Thoracic aorta (tissue), 2 donors: ENCODE results near the gene VSTM2L. TPM values are rescaled to one million over a fixed set of nuclear protein-coding genes. Genes with fewer than 3 reads are reported as not detected.

Source experiments
- ATAC-seq: fragments of 150-250 bp; one replicate; pipeline ENCODE4 v1.8.0; 2017; ENCODE audit warnings: low read depth; ENCODE audit not compliant: insufficient number of reproducible peaks, low FRiP score
- DNase-seq: peaks from one replicate; pipeline ENCODE4 v3.0.0-alpha.2; 2020; ENCODE audit warnings: low spot score
- H3K27ac ChIP-seq, 2 donors: fragments of 200-600 bp; sonication (generic); 1 replicate in 1 of 2; 2 replicates in 1 of 2; pipeline ENCODE4 v1.5.1; 2016; ENCODE audit warnings: mild to moderate bottlenecking in 2 of 2, moderate library complexity in 2 of 2
- H3K27me3 ChIP-seq: fragments of 200-600 bp; sonication (generic); replicated peaks from 2 replicates; pipeline ENCODE4 v1.6.0; 2016; ENCODE audit warnings: mild to moderate bottlenecking; ENCODE audit not compliant: insufficient read depth
- H3K36me3 ChIP-seq: fragments of 200-600 bp; sonication (generic); one replicate; pipeline ENCODE4 v1.5.1; 2016
- H3K4me1 ChIP-seq, 2 donors: fragments of 200-600 bp; sonication (generic); 1 replicate in 1 of 2; 2 replicates in 1 of 2; pipeline versions ENCODE4 v1.5.1 to v1.6.0; 2016; ENCODE audit warnings: low read depth in 2 of 2, mild to moderate bottlenecking in 1 of 2; ENCODE audit not compliant: control insufficient read depth in 1 of 2
- H3K4me3 ChIP-seq: fragments of 200-600 bp; sonication (generic); 2 replicates; pipeline ENCODE4 v1.5.1; 2016; ENCODE audit warnings: mild to moderate bottlenecking
- H3K9me3 ChIP-seq: fragments of 200-600 bp; sonication (generic); 2 replicates; pipeline ENCODE4 v1.5.1; 2016
- CTCF ChIP-seq: fragments of 200-600 bp; sonication (generic); IDR thresholded peaks from one replicate; pipeline ENCODE4 v1.5.1; 2019; ENCODE audit warnings: antibody characterized with exemption
- total RNA-seq, 2 donors: library from RNA; depleted of rRNA; stranded (reverse); fragments of >200 nt; gene quantifications; one replicate each; pipeline versions ENCODE4 v1.1.0 to v1.2.3, GENCODE V29; 2016

The VSTM2L gene
- total RNA-seq, 2 donors from 2014 or later, result 0.68 to 5.4 TPM

- DNase-seq (no peak), ATAC-seq (no peak)
- TF ChIP-seq CTCF, result no peak
- H3K27me3 ChIP-seq, result no peaks in the 10 kb centered on the region
- H3K9me3 ChIP-seq, result no peaks in the 10 kb centered on the region
- H3K4me1 ChIP-seq, result peaks cover 6 to 14% of the 10 kb centered on the region in 2 donors
- peak overlapping the region; percentile 62 for H3K4me3 ChIP-seq
- no peak overlapping the region for H3K27ac ChIP-seq
- H3K36me3 ChIP-seq, result no peaks in the 10 kb centered on the region
Measured at GRCh38 chr20:37914367-37914671, 11.4 kb downstream of the VSTM2L start.

DNA sequence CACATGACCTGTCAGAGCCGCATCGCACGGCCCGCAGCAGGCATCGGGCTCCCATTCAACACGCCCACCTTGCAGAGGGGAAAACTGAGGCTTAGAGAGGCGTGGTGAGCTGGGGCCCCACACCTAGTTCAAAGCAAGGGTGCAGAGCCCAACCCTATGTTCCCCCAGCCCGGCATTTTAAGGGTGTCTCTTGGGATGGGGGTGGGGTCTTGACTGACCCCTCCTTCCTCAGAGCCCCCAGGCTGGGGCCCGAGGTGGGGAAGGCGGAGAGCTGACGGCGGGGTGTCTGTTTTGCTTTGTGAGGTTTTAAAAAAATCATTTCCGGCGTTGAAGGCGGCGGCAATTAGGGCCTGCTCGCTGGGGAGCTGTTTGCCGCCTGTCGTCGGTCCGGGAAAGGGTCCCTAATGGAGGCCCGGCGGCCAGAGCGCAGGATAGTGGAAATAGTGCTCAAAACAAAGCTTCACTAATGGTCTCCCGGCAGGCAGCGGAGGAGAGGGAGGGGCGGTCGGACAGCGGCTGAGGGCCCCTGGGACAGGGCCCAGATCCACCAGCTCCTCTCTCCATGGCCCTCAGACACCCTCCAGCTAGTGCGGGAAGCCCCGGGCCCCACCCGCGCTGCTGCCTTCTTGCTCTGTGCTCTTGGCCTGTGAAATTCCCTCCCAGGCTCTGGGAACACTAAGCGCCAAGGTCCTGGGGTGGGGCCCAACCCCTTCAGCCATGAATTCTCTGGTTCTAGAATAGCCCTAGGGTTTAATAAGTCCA, 11.9 kb downstream of the VSTM2L start:
- Histone ChIP-seq H3K27ac (no peak overlapping the region), H3K27me3 (no peaks in the 10 kb centered on the region), H3K36me3 (no peaks in the 10 kb centered on the region), H3K4me1 (peaks cover 6 to 14% of the 10 kb centered on the region in 2 donors), H3K9me3 (no peaks in the 10 kb centered on the region), H3K4me3 (peak overlapping the region; percentile 62)
- ATAC-seq (no peak), DNase-seq (no peak)
- no peak for TF ChIP-seq CTCF

DNA sequence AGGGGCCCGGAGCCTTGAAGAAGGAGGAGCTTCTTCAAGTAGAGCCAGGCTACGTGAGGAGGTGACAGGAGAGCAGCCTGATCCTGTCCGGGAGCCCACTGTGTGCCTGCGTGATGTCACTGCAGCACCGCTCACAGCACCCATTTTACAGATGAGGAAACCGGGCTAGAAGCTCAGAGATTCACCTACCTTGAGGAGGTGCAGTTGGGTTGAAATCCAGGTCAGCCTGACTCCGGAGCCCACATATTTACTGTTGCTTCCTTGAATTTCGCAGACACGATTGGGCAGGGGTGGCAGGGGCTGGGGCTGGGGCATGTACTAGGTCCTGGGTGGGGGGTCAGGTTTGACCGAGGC, 12.5 kb downstream of the VSTM2L start:
- Histone ChIP-seq H3K4me3 (peak overlapping the region; percentile 62), H3K27ac (no peak overlapping the region), H3K36me3 (no peaks in the 10 kb centered on the region), H3K4me1 (peaks cover 6 to 14% of the 10 kb centered on the region in 2 donors), H3K9me3 (no peaks in the 10 kb centered on the region), H3K27me3 (no peaks in the 10 kb centered on the region)
- DNase-seq, result no peak
- no peak for ATAC-seq
- no peak for TF ChIP-seq CTCF

DNA sequence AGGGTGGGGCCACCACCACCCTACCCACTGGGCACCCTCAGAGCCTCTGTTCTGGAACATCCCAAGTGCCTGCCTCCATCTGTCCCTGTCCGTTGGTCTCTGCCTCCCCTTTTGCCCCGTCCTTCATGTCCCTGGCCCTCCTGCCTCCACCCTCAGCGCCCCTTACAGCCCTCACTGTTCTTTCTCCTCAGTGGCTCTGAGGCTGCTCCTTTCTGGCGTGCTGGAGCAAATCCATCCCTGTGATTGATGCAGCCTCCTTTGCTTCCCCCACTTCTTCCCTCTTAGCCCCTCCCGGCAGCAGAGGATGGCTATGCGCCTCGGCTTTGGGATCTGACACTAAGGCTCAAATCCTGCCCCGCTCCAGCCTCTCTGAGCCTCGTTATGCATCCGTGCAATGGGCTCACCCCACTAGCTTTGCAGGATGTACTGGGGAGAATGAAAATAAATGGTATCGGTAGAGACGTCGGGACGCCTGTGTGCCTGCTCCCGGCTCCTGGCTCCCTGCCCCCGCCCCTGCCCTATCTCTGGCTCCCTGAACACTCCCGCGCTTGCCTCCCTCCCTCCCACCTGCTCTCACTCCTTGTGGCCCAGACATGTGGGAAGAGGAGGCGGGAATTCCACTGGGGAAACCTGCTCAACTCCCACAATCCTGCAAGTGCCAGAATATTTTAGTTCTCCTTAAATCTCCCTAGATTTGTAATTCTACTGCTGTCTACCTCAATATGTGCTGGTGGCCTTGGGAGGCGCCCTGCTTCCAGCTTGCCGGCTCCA, 13.1 kb downstream of the VSTM2L start:
- H3K4me1 ChIP-seq, result peaks cover 6 to 14% of the 10 kb centered on the region in 2 donors
- no peak overlapping the region for H3K4me3 ChIP-seq
- no peaks in the 10 kb centered on the region for H3K9me3 ChIP-seq
- no peaks in the 10 kb centered on the region for H3K27me3 ChIP-seq
- no peaks in the 10 kb centered on the region for H3K36me3 ChIP-seq
- no peak for TF ChIP-seq CTCF
- no peak overlapping the region for H3K27ac ChIP-seq
- ATAC-seq, result no peak
- DNase-seq, result no peak

DNA sequence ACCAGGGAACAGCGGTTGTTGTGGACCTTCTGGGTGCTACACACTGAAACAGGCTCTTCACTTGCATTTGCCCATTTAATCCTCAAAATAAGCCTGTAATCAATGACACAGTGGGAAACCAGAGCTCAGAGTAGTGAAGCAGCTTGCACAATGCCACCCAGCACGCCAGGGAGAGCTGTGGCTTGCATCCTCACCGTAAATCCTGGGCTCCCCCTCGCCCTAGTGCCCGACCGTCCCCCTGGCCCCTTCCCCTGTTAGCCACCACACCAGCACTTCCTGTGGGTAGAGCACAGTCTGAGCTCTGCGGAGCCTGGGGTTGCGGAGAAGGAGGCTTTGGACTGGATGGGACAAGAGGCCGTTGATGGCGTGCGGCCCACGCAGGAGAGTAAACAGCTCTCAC, 14.5 kb downstream of the VSTM2L start:
- no peaks in the 10 kb centered on the region for H3K9me3 ChIP-seq
- no peak overlapping the region for H3K4me3 ChIP-seq
- DNase-seq, result no peak
- ATAC-seq, result no peak
- no peaks in the 10 kb centered on the region for H3K36me3 ChIP-seq
- peaks cover 6 to 14% of the 10 kb centered on the region in 2 donors for H3K4me1 ChIP-seq
- no peaks in the 10 kb centered on the region for H3K27me3 ChIP-seq
- no peak overlapping the region for H3K27ac ChIP-seq
- TF ChIP-seq CTCF, result no peak
